Measurements from ENCODE around the gene EML4.

DNA sequence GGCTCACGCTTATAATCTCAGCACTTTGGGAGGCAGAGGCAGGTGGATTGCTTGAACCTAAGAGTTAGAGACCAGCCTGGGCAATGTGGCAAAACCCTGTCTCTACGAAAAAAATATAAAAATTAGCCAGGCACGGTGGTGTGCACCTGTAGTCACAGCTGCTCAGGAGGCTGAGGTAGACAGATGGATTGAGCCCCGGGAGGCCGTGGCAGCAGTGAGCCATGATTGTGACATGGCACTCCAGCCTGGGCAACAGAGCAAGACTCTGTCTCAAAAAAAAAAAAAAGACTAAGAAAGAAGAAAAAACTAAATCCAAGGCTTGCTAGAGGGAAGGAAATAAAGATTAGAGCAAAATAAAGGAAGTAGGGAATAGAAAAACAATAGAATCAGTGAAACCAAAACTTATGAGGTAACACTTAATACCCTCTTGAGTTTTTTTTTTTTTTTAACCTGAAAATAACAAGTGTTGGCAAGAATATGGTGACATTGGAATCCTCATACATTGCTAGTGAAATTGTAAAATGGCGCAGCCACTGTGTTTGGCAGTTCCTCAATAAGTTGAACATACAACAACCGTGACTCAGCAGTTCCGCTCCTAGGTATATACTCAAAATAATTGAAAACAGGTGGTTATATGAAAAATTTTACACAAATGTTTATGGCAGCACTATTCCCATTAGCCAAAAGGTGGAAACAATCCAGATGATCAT is 85.2 kb downstream of the EML4 start:
- TF ChIP-seq, protein P1, sequence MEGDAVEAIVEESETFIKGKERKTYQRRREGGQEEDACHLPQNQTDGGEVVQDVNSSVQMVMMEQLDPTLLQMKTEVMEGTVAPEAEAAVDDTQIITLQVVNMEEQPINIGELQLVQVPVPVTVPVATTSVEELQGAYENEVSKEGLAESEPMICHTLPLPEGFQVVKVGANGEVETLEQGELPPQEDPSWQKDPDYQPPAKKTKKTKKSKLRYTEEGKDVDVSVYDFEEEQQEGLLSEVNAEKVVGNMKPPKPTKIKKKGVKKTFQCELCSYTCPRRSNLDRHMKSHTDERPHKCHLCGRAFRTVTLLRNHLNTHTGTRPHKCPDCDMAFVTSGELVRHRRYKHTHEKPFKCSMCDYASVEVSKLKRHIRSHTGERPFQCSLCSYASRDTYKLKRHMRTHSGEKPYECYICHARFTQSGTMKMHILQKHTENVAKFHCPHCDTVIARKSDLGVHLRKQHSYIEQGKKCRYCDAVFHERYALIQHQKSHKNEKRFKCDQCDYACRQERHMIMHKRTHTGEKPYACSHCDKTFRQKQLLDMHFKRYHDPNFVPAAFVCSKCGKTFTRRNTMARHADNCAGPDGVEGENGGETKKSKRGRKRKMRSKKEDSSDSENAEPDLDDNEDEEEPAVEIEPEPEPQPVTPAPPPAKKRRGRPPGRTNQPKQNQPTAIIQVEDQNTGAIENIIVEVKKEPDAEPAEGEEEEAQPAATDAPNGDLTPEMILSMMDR (IDR thresholded peaks at IDR 0.05; ENCODE audit: insufficient read depth, low read length), result no peak
- no peak for TF ChIP-seq POLR2AphosphoS5 (IDR thresholded peaks at IDR 0.05; ENCODE audit: low read depth)
- TF ChIP-seq, protein P2, sequence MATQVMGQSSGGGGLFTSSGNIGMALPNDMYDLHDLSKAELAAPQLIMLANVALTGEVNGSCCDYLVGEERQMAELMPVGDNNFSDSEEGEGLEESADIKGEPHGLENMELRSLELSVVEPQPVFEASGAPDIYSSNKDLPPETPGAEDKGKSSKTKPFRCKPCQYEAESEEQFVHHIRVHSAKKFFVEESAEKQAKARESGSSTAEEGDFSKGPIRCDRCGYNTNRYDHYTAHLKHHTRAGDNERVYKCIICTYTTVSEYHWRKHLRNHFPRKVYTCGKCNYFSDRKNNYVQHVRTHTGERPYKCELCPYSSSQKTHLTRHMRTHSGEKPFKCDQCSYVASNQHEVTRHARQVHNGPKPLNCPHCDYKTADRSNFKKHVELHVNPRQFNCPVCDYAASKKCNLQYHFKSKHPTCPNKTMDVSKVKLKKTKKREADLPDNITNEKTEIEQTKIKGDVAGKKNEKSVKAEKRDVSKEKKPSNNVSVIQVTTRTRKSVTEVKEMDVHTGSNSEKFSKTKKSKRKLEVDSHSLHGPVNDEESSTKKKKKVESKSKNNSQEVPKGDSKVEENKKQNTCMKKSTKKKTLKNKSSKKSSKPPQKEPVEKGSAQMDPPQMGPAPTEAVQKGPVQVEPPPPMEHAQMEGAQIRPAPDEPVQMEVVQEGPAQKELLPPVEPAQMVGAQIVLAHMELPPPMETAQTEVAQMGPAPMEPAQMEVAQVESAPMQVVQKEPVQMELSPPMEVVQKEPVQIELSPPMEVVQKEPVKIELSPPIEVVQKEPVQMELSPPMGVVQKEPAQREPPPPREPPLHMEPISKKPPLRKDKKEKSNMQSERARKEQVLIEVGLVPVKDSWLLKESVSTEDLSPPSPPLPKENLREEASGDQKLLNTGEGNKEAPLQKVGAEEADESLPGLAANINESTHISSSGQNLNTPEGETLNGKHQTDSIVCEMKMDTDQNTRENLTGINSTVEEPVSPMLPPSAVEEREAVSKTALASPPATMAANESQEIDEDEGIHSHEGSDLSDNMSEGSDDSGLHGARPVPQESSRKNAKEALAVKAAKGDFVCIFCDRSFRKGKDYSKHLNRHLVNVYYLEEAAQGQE (IDR thresholded peaks at IDR 0.05; ENCODE audit: insufficient replicate concordance, low read depth), result no peak
